ENCODE results near the gene MRPL14. TPM values are rescaled to one million over a fixed set of nuclear protein-coding genes. Genes with fewer than 3 reads are reported as not detected.
A peak's percentile ranks its signal among the peaks of the same experiment; 100 is the strongest.

The MRPL14 gene
- total and polyA plus RNA-seq, 9 of the 15 experiments (the other 6 are each of a cell fraction or from before 2014, with no cell fraction given), result 126 to 424 (median 165) TPM

DNA sequence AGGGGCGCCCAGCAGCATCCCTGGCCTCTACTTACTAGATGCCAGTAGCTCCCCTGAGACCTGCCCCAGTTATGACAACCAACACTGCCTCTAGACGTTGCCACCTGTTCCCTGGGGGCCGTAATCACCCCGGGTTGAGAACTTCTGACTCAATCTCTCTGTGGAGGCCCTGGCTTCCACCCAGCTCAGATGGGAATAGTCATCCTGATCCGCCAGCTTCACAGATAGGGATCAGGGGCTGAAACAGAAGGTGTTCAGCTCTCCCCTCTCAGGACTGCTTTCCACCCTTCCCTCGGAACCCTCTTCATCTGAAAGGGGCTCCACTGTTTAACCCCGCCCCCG lies 34.7 kb upstream of the MRPL14 start (continued):
- 0 out of 2 replicates have a peak, but pooled peaks have one; percentile 7 for TF ChIP-seq ARID1B (IDR thresholded peaks at IDR 0.05)

DNA sequence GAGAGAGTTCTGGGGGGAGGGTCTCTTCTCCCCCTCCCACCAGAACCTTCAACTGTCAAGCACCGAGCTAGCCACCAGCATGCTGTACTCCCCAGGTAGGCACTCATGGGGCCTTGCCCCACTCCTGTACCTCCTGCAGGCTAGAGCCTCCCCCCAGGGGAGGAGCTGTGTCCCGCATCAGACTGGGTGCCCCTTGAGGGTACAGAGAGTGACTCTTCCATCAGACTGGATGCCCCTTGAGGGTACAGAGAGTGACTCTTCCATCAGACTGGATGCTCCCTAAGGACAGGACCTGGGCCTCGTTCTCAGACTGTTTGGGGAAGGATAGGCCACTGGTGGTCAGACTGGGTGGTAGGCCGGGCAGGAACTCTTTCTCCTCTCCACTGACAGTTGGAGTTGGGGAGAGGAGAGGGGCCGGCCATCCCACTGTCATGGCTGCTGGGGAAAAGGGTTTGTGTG lies 31.5 kb upstream of the MRPL14 start, which contains the start of gene CAPN11:
TSS of gene CAPN11 (plus strand) at position 51 of the 459 bp plus-strand sequence. CDS start at position 80, 29 bp downstream.
- BruUV-seq (replicated peaks), result no TSS peak
- Histone ChIP-seq H3K27ac (ENCODE audit: extremely low read depth, low read depth, low read length) (no peak within 1 kb of the TSS), H3K4me2 (ENCODE audit: insufficient read depth, low read length) (no peak within 1 kb of the TSS), H2AFZ (ENCODE audit: low read depth, low read length) (no peak within 1 kb of the TSS), H3K9ac (ENCODE audit: insufficient read depth in 1 of 2, low read depth in 2 of 2, low read length in 2 of 2) (no peak within 1 kb of the TSS), H3K9me3 (replicated peaks; ENCODE audit: control insufficient read depth, insufficient read depth, low read depth, low read length) (no peaks in the 10 kb centered on the region), H3K9me1 (ENCODE audit: control insufficient read depth, insufficient read depth, low read length) (no peaks in the 10 kb centered on the region), H3K4me1 (replicated peaks in 1 of 2; ENCODE audit: control insufficient read depth in 2 of 2, insufficient read depth in 2 of 2, low read length in 2 of 2) (peaks cover 3 to 21% of the 10 kb centered on the region in 2 experiments; a peak in 3 of 5 replicates), H3K27me3 (ENCODE audit: control insufficient read depth in 2 of 2, insufficient read depth in 2 of 2, low read length in 2 of 2) (peaks cover 3 to 6% of the 10 kb centered on the region in 2 experiments; a peak in 2 of 5 replicates), H4K20me1 (replicated peaks; ENCODE audit: control insufficient read depth, insufficient read depth, low read length) (no peaks in the 10 kb centered on the region), H3K36me3 (ENCODE audit: control insufficient read depth, insufficient read depth, low read length) (peaks cover 7% of the 10 kb centered on the region; the same call in 1 of the 3 replicates), H3K4me3 (no peak within 1 kb of the TSS), H3K79me2 (ENCODE audit: control insufficient read depth, insufficient read depth, low read length) (no peaks in the 10 kb centered on the region)
- ATAC-seq, result no peak
- in situ Hi-C loops (cut with MboI), result no loop called here
- peak; percentile 68 for TF ChIP-seq ZNF316 (IDR thresholded peaks at IDR 0.05)
- TF ChIP-seq, protein P1, sequence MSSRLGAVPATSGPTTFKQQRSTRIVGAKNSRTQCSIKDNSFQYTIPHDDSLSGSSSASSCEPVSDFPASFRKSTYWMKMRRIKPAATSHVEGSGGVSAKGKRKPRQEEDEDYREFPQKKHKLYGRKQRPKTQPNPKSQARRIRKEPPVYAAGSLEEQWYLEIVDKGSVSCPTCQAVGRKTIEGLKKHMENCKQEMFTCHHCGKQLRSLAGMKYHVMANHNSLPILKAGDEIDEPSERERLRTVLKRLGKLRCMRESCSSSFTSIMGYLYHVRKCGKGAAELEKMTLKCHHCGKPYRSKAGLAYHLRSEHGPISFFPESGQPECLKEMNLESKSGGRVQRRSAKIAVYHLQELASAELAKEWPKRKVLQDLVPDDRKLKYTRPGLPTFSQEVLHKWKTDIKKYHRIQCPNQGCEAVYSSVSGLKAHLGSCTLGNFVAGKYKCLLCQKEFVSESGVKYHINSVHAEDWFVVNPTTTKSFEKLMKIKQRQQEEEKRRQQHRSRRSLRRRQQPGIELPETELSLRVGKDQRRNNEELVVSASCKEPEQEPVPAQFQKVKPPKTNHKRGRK (tag; IDR thresholded peaks at IDR 0.05), result no peak
- TF ChIP-seq ZKSCAN1 (IDR thresholded peaks at IDR 0.05; ENCODE audit: low read depth, low read length), result no peak
- TF ChIP-seq, protein P2, sequence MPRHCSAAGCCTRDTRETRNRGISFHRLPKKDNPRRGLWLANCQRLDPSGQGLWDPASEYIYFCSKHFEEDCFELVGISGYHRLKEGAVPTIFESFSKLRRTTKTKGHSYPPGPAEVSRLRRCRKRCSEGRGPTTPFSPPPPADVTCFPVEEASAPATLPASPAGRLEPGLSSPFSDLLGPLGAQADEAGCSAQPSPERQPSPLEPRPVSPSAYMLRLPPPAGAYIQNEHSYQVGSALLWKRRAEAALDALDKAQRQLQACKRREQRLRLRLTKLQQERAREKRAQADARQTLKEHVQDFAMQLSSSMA (CRISPR knock-in tag; IDR thresholded peaks at IDR 0.05), result no peak
- DNase-seq (ENCODE audit: extremely low read depth in 1 of 4, low spot score in 3 of 4), result no peak
- intact Hi-C loops (cut with micrococcal nuclease), result no loop called here
- WGBS (ENCODE audit: insufficient coverage, low coverage, missing lambda C conversion rate), result 39% methylated on average over 5 of the region's 5 CpGs
- no peak for FAIRE-seq
- ChIA-PET POLR2A (interaction anchor here (0.8 to 2.4 kb wide), 6 partner anchors 9 to 88 kb away, joined by 3 to 6 read pairs (median 3); partner anchors contain the start of gene HSP90AB1), CTCF (ENCODE audit: low intra/inter-chr PET ratio) (no interaction called here)

Data from K562 (cell line).